Mesenchymal stem cell (in vitro differentiated cells and primary cell): ENCODE results near the gene HS3ST3B1.

Experiments
- DNase-seq: peaks from one replicate; pipeline ENCODE4 v3.0.0-alpha.2; 2013
- H2AFZ ChIP-seq: one replicate; pipeline ENCODE4 v1.6.1; 2013; ENCODE audit warnings: low read depth, mild to moderate bottlenecking, control low read depth, inconsistent platforms, low read length, moderate library complexity
- H2AK5ac ChIP-seq: 2 replicates; pipeline ENCODE4 v1.6.1; 2013; ENCODE audit warnings: low read length, moderate library complexity, mild to moderate bottlenecking, inconsistent platforms; ENCODE audit not compliant: severe bottlenecking
- H2BK120ac ChIP-seq: one replicate; pipeline ENCODE4 v1.6.1; 2013; ENCODE audit warnings: low read depth, mild to moderate bottlenecking, inconsistent platforms, low read length, moderate library complexity
- H2BK12ac ChIP-seq, 2 experiments: one replicate each; pipeline ENCODE4 v1.6.1; 2013; ENCODE audit warnings: inconsistent platforms in 2 of 2, low read length in 2 of 2, mild to moderate bottlenecking in 2 of 2, moderate library complexity in 2 of 2, control low read depth in 1 of 2
- H2BK15ac ChIP-seq: one replicate; pipeline ENCODE4 v1.6.1; 2013; ENCODE audit warnings: mild to moderate bottlenecking, low read depth, inconsistent platforms; ENCODE audit not compliant: poor library complexity, severe bottlenecking
- H2BK5ac ChIP-seq: 2 replicates; pipeline ENCODE4 v1.6.1; 2013; ENCODE audit warnings: low read depth, mild to moderate bottlenecking, low read length, control low read depth, inconsistent platforms; ENCODE audit not compliant: poor library complexity, severe bottlenecking
- H3K14ac ChIP-seq, 2 experiments: one replicate each; pipeline ENCODE4 v1.6.1; 2013; ENCODE audit warnings: inconsistent platforms in 2 of 2, low read length in 2 of 2, control low read depth in 1 of 2, mild to moderate bottlenecking in 1 of 2, moderate library complexity in 1 of 2
- H3K18ac ChIP-seq, 2 experiments: one replicate each; pipeline ENCODE4 v1.6.1; 2013; ENCODE audit warnings: inconsistent platforms in 2 of 2, low read length in 2 of 2, control low read depth in 1 of 2, low read depth in 1 of 2, mild to moderate bottlenecking in 1 of 2
- H3K23ac ChIP-seq, 2 experiments: one replicate each; pipeline ENCODE4 v1.6.1; 2013; ENCODE audit warnings: inconsistent platforms in 2 of 2, low read length in 2 of 2, mild to moderate bottlenecking in 2 of 2, moderate library complexity in 2 of 2, control low read depth in 1 of 2
- H3K27ac ChIP-seq: 2 replicates; pipeline ENCODE4 v1.5.1; 2013; ENCODE audit warnings: mild to moderate bottlenecking, moderate library complexity, low read length, control low read depth, inconsistent platforms; ENCODE audit not compliant: poor library complexity, severe bottlenecking
- H3K27me3 ChIP-seq, 2 experiments: 2 replicates each; pipeline versions ENCODE4 v1.6.1 to v1.7.0; 2013; ENCODE audit warnings: low read length in 2 of 2, mild to moderate bottlenecking in 2 of 2, moderate library complexity in 2 of 2, control low read depth in 1 of 2, inconsistent platforms in 1 of 2; ENCODE audit not compliant: control insufficient read depth in 1 of 2, insufficient read depth in 1 of 2
- H3K36me3 ChIP-seq, 2 experiments: 2 replicates each; pipeline versions ENCODE4 v1.6.1 to v1.7.0; 2013; ENCODE audit warnings: low read length in 2 of 2, control low read depth in 1 of 2, inconsistent platforms in 1 of 2, low read depth in 1 of 2, mild to moderate bottlenecking in 1 of 2; ENCODE audit not compliant: insufficient read depth in 2 of 2, control insufficient read depth in 1 of 2
- H3K4ac ChIP-seq, 2 experiments: one replicate each; pipeline ENCODE4 v1.6.1; 2013; ENCODE audit warnings: inconsistent platforms in 2 of 2, low read length in 2 of 2, mild to moderate bottlenecking in 2 of 2, moderate library complexity in 2 of 2, control low read depth in 1 of 2, low read depth in 1 of 2
- H3K4me1 ChIP-seq: 2 replicates; pipeline ENCODE4 v1.6.1; 2013; ENCODE audit warnings: low read depth, low read length, control low read depth; ENCODE audit not compliant: control insufficient read depth, insufficient read depth
- H3K4me2 ChIP-seq: 2 replicates; pipeline ENCODE4 v1.6.1; 2013; ENCODE audit warnings: low read length, mild to moderate bottlenecking, inconsistent platforms; ENCODE audit not compliant: poor library complexity, severe bottlenecking
- H3K4me3 ChIP-seq, 2 experiments: 2 replicates each; pipeline versions ENCODE4 v1.5.1 to v1.7.0; 2013; ENCODE audit warnings: low read length in 2 of 2, mild to moderate bottlenecking in 2 of 2, control low read depth in 1 of 2, low read depth in 1 of 2; ENCODE audit not compliant: insufficient read depth in 1 of 2
- H3K79me1 ChIP-seq: replicated peaks from 2 replicates; pipeline ENCODE4 v1.6.1; 2013; ENCODE audit warnings: mild to moderate bottlenecking, control low read depth, low read length, inconsistent platforms; ENCODE audit not compliant: poor library complexity, severe bottlenecking
- H3K9ac ChIP-seq: 2 replicates; pipeline ENCODE4 v1.7.0; 2013; ENCODE audit warnings: mild to moderate bottlenecking, low read length, moderate library complexity
- H3K9me3 ChIP-seq: 2 replicates; pipeline ENCODE4 v1.7.0; 2013; ENCODE audit warnings: mild to moderate bottlenecking, low read length; ENCODE audit not compliant: control insufficient read depth
- H4K8ac ChIP-seq: one replicate; pipeline ENCODE4 v1.6.1; 2013; ENCODE audit warnings: inconsistent platforms, mild to moderate bottlenecking, low read length, moderate library complexity
- H4K91ac ChIP-seq: one replicate; pipeline ENCODE4 v1.6.1; 2013; ENCODE audit warnings: mild to moderate bottlenecking, low read length, inconsistent platforms
- WGBS: methylation state at CpG from one replicate; pipeline ENCODE4 v1.1.7; 2013; ENCODE audit warnings: mixed read lengths; 5-methylcytosine and 5-hydroxymethylcytosine counted together

The HS3ST3B1 gene

GRCh38 chr17:14341866-14342265, 41.0 kb downstream of the HS3ST3B1 start:
- Histone ChIP-seq H2BK12ac (peak overlapping the region in 1 of 2 experiments; percentile 6), H3K79me1 (no peaks in the 10 kb centered on the region), H3K4ac (no peak overlapping the region), H3K9ac (no peak overlapping the region), H3K18ac (no peak overlapping the region), H2AK5ac (no peak overlapping the region), H4K8ac (no peak overlapping the region), H3K9me3 (no peaks in the 10 kb centered on the region), H2BK15ac (no peak overlapping the region), H2AFZ (no peak overlapping the region), H3K27me3 (no peaks in the 10 kb centered on the region), H2BK120ac (no peak overlapping the region), H2BK5ac (no peak overlapping the region), H3K14ac (no peak overlapping the region), H4K91ac (no peak overlapping the region), H3K4me3 (no peak overlapping the region), H3K4me2 (no peak overlapping the region), H3K27ac (no peak overlapping the region), H3K4me1 (no peaks in the 10 kb centered on the region), H3K23ac (no peak overlapping the region), H3K36me3 (peaks cover 0 to 18% of the 10 kb centered on the region in 2 experiments)
- no peak for DNase-seq
- WGBS = 63% methylated on average over 3 of the region's 5 CpGs

GRCh38 chr17:14346801-14347200, 45.9 kb downstream of the HS3ST3B1 start:
- no peak overlapping the region for H3K4me3 ChIP-seq
- H3K27me3 ChIP-seq = no peaks in the 10 kb centered on the region
- H2AFZ ChIP-seq = no peak overlapping the region
- H4K91ac ChIP-seq = no peak overlapping the region
- no peak overlapping the region for H2BK12ac ChIP-seq
- H2BK120ac ChIP-seq = no peak overlapping the region
- H3K4ac ChIP-seq = no peak overlapping the region
- H2BK5ac ChIP-seq = no peak overlapping the region
- H3K36me3 ChIP-seq = peaks cover 0 to 45% of the 10 kb centered on the region in 2 experiments
- no peak overlapping the region for H3K9ac ChIP-seq
- no peak overlapping the region for H3K23ac ChIP-seq
- H2BK15ac ChIP-seq = no peak overlapping the region
- H3K4me1 ChIP-seq = no peaks in the 10 kb centered on the region
- H3K18ac ChIP-seq = peak overlapping the region in 1 of 2 experiments; percentile 38
- H3K79me1 ChIP-seq = no peaks in the 10 kb centered on the region
- 87% methylated on average over 5 of the region's 6 CpGs for WGBS
- no peak for DNase-seq
- H2AK5ac ChIP-seq = no peak overlapping the region
- H4K8ac ChIP-seq = no peak overlapping the region
- no peak overlapping the region for H3K27ac ChIP-seq
- no peaks in the 10 kb centered on the region for H3K9me3 ChIP-seq
- no peak overlapping the region for H3K14ac ChIP-seq
- no peak overlapping the region for H3K4me2 ChIP-seq

GRCh38 chr17:14351493-14351892, 50.6 kb downstream of the HS3ST3B1 start:
- Histone ChIP-seq H4K8ac (no peak overlapping the region), H4K91ac (no peak overlapping the region), H3K18ac (no peak overlapping the region), H3K9me3 (no peaks in the 10 kb centered on the region), H3K27ac (no peak overlapping the region), H3K27me3 (no peaks in the 10 kb centered on the region), H2AK5ac (no peak overlapping the region), H2BK12ac (no peak overlapping the region), H3K23ac (no peak overlapping the region), H3K14ac (no peak overlapping the region), H3K4me1 (peaks cover 1% of the 10 kb centered on the region), H3K9ac (no peak overlapping the region), H3K4me3 (no peak overlapping the region), H2AFZ (no peak overlapping the region), H3K79me1 (no peaks in the 10 kb centered on the region), H3K4me2 (no peak overlapping the region), H2BK5ac (no peak overlapping the region), H2BK15ac (no peak overlapping the region), H2BK120ac (no peak overlapping the region), H3K4ac (no peak overlapping the region), H3K36me3 (peaks cover 0 to 37% of the 10 kb centered on the region in 2 experiments)
- DNase-seq = peak; percentile 76
- 79% methylated on average over 3 of the region's 3 CpGs for WGBS

GRCh38 chr17:14352136-14352535, 51.3 kb downstream of the HS3ST3B1 start:
- H3K4me1 ChIP-seq = peaks cover 1% of the 10 kb centered on the region
- H3K4ac ChIP-seq = no peak overlapping the region
- H3K36me3 ChIP-seq = peaks cover 0 to 30% of the 10 kb centered on the region in 2 experiments
- no peak overlapping the region for H4K8ac ChIP-seq
- no peak overlapping the region for H2BK15ac ChIP-seq
- no peak overlapping the region for H3K4me2 ChIP-seq
- no peak overlapping the region for H3K18ac ChIP-seq
- WGBS = 93% methylated on average over 2 of the region's 2 CpGs
- H3K27ac ChIP-seq = no peak overlapping the region
- no peak overlapping the region for H3K23ac ChIP-seq
- no peak overlapping the region for H3K14ac ChIP-seq
- H2AFZ ChIP-seq = no peak overlapping the region
- no peak overlapping the region for H3K4me3 ChIP-seq
- DNase-seq = peak; percentile 51
- H3K9me3 ChIP-seq = no peaks in the 10 kb centered on the region
- no peaks in the 10 kb centered on the region for H3K79me1 ChIP-seq
- H2BK120ac ChIP-seq = no peak overlapping the region
- no peak overlapping the region for H2BK12ac ChIP-seq
- no peak overlapping the region for H2AK5ac ChIP-seq
- H3K9ac ChIP-seq = no peak overlapping the region
- no peak overlapping the region for H4K91ac ChIP-seq
- no peaks in the 10 kb centered on the region for H3K27me3 ChIP-seq
- H2BK5ac ChIP-seq = no peak overlapping the region
